IMR-90 (cell line): ENCODE results near the gene KLHDC7B.

ENCODE experiments used
- BHLHE40 ChIP-seq: fragments of 150-350 bp; IDR thresholded peaks from 2 replicates; pipeline ENCODE4 v1.6.1; 2016; ENCODE audit warnings: mild to moderate bottlenecking, low read depth, low read length
- CTCF ChIP-seq: conservative IDR thresholded peaks from 2 replicates; pipeline ENCODE4 v1.5.1; 2012; ENCODE audit warnings: mild to moderate bottlenecking, low read depth, low read length, improper control_type of control experiment
- MAFK ChIP-seq: IDR thresholded peaks from 2 replicates; pipeline ENCODE4 v1.6.1; 2012; ENCODE audit warnings: low read depth, low read length, improper control_type of control experiment
- POLR2A ChIP-seq: IDR thresholded peaks from 2 replicates; pipeline ENCODE4 v1.6.1; 2012; ENCODE audit warnings: mild to moderate bottlenecking, low read depth, low read length
- SMC3 ChIP-seq: fragments of 150-350 bp; IDR thresholded peaks from 2 replicates; pipeline ENCODE4 v1.6.1; 2016; ENCODE audit warnings: low read depth, mild to moderate bottlenecking, antibody characterized with exemption, low read length, moderate library complexity
- USF2 ChIP-seq: fragments of 150-350 bp; IDR thresholded peaks from 2 replicates; pipeline ENCODE4 v1.6.1; 2017; ENCODE audit warnings: mild to moderate bottlenecking, antibody characterized with exemption, low read length, low read depth

GRCh38 chr22:50574383-50574755 lies 28.7 kb downstream of the KLHDC7B start:
- no peak for TF ChIP-seq CTCF
- no peak for TF ChIP-seq USF2
- TF ChIP-seq BHLHE40 = no peak
- no peak for TF ChIP-seq MAFK
- no peak for TF ChIP-seq POLR2A
- no peak for TF ChIP-seq SMC3
